Measurements from ENCODE around the gene MARCKSL1. TPM values are rescaled to one million over a fixed set of nuclear protein-coding genes. Genes with fewer than 3 reads are reported as not detected.
"Not testable (repeated sequence)": the region's sequence is repeated elsewhere in the genome, so short reads cannot be mapped to it uniquely, and the experiment has no call there.

The MARCKSL1 gene
- polyA plus RNA-seq, 1 donor: 173 TPM

DNA sequence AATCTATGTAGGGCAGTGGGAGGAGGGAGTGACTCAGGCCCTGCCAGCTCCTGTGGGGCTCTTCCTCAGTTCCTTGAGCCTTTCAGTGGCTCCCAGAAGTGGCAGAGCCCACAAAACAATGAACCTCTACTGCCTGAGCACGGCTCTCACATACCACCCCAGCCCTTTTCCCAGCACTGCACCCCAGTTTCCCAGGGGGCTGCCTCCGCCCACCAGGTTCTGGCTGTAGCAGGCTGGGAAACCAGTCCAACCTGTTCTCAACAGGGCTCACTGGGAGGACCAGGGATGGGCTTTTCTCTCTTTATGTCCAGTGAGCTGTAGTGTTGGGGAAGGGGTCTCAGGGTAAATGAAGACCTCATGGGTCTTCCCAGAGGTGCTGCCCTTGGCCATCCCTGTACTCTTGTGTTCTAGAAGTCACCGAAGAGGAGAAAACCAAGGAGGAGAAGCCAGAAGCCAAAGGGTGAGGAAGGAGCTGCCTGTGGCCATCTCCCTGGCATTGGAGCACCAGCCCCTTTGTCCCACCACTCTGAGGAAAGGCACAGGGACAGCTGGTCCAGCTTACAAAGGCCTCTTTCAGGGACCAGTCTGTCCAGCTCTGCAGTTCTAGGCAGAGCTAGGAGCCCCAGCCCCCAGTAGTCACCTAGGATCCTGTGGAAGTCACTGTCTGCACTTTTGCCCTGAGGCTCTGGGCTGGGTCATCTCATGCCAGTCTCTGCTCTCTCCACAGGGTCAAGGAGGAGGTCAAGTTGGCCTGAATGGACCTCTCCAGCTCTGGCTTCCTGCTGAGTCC, 3.5 kb downstream of the MARCKSL1 start:
- no peak for DNase-seq

DNA sequence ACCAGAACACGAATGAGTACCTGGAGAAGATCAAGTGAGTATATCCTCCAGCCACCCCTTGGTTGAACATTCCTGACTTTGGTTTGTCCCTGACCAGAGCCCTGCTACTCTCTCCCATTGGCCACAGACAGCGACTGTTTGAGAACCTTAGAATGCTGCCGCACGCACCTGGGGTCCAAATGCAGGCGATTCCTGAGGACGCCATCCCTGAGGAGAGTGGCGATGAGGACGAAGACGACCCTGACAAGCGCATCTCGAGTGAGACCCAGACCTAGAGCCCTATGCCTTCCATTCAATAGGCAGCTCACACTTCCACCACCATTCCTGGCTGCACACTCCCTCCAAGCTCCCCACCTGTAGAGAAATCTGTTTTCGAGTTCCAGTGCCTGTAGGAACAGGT, 4.5 kb downstream of the MARCKSL1 start:
- no peak for DNase-seq

DNA sequence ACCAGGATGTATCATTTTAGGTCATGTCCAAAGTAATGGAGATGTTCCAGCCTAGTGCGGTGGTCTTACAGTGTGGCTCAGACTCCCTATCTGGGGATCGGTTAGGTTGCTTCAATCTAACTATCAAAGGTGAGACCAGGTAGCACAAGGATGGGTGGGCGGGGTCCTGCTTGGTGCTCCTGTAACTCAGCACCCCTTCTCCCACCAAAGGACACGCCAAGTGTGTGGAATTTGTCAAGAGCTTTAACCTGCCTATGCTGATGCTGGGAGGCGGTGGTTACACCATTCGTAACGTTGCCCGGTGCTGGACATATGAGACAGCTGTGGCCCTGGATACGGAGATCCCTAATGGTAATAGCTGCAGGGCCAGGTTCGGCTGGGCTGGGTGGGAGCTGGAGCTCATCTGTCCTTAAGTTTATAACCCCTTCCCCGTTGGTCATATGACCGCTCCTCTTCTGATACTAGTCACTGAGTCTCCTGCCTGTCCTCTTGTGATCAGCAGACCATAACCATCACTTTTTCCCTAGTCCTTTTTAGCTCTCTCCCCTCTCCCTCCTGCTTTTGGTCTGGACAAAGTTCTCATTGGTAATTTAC, 5.4 kb downstream of the MARCKSL1 start:
- no peak for DNase-seq

DNA sequence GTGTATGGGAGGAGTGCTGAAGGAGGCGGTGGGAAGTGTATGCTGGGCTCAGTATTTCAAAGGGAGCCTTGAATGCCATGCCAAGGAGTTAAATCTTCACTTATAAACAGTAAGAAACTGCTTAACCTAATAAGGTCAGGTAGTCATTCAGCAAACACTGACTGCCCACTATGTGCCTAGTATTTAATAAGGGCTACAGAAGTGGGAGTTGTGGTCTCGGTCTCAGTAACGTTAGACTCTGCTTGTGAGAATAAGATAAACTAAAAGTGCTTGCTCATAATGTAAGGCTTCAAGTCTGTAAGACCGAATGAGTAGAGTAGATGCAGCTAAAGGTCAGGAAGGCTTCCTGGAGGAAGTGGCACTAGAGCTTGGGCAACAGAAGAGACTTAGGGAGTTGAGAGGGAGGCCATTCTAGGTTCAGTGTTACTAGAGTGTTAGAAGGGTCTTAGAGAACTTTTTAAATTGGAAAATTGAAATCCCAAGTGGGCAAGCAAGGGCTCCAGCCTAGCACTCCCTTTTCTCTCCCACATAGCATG, 6.0 kb downstream of the MARCKSL1 start:
- no peak for DNase-seq

DNA sequence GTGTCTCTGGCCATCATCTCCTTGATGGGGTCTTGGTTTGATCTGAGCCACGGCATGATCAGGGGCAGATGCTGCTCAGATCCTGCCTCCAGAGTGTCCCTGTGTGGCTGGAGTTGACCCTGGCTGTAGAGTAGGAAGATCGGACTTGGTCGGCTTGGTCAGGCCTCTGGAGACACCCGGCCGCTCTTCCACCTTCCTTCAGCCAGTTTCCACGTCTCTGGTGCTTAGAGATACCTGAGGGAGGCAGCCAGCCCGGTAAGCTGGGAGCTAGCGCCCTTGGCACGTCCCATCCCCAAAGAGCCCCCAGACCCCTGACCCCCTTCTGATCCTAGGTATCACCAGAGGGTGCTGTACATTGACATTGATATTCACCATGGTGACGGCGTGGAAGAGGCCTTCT, 8.8 kb downstream of the MARCKSL1 start:
- DNase-seq: no peak

DNA sequence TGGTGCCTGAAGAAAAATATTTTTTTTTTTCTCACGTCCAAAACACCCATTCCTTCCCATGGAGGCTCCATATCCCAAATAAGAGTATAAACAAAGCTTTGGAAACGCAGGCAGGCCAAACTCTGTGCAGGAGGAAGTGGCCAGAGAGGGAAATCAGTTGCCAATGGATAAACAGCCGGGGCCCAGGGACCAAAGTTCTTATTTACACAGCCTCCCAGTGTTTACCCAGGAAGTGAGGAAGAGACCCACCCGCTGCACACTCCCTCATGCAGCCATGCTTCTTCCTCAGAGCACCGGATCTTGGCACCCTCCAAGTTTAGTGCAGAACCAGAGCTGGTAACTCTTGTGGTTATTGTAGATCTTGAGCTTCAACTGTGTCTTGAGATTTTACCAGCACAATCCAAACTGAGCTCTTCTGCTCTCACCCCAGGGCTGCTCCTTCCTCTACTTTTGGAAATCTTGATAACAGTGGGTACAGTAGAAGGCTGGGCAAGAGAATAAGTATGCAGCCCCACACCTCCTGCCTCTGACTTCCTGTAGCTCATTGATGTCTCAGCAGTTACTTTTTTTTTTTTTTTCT, 14.2 kb downstream of the MARCKSL1 start:
- DNase-seq: no peak

DNA sequence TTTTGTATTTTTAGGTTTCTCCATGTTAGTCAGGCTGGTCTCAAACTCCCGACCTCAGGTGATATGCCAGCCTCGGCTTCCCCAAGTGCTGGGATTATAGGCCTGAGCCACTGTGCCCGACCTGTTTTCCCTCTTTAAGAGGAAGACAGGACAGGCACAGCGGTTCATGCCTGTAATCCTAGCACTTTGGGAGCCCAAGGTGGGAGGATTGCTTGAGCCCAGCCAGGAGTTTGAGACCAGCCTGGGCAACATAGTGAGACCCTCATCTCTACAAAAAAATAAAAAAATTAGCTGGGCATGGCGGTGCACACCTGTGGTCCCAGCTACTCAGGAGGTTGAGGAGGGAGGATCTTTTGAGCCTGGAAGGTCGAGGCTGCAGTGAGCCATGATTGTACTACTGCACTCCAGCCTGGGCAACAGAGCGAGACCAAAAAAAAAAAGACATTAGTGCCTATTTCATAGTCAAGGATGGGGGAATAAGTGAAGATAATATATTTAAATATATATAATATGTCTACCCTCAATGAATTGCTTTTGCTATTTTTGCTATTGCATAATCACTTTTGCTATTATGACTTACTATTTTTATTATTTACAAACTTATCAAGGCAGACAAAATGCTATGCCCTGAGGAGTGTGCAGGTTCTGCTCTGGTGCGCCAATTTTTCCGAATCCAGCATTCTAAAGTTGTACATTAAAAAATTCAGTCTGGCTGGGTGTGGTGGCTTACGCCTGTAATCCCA, 17.7 kb downstream of the MARCKSL1 start:
- DNase-seq: no peak

DNA sequence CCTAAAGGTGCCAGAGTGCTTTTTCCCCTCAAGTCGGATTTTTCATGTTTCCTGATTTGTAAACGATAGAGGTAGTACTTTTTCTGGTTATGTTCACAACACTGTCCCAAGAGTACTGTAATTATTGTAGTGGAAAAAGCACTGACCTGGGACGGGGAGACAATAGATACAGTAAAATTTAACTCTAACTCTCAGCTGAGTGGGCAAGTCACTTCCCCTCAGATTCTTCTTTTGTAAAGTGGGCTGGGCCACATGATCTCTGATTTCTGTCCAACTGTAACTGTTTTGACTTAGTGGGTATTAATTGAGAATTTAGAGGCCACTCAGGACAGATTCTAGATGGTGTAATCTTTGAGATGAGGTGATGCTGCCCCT, 19.1 kb downstream of the MARCKSL1 start:
- no peak for DNase-seq

DNA sequence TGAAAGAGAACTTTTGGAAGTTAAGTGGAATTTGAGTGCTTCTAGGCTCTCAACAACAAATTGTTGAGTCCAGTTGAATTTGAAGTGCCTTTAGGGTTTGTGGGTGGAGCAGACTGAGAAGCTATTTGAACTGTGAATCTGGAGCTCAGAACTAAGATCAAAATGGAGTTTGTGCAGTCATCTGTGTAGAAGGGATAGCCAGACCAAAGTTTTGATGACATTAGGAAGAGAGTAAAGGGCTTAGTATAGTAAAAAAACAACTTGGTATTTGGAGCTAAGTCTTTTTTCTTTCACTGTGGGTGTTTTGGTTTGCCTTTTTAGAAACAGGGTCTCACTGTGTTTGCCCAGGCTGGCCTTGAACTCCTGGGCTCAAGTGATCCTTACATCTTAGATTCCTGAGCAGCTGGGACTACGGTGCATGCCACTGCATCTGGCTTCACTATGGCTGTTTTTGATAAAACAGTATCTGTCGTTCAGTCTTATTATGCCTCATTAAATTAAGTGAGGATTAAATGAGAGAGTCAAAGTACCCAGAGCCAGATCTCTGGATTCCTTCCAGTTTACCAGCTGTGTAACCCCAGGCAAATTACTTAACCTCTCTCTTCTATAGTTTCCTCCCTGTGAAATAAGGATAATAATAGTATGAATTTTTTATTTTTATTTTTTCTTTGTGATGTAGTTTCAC, 24.2 kb downstream of the MARCKSL1 start:
- DNase-seq: no peak

DNA sequence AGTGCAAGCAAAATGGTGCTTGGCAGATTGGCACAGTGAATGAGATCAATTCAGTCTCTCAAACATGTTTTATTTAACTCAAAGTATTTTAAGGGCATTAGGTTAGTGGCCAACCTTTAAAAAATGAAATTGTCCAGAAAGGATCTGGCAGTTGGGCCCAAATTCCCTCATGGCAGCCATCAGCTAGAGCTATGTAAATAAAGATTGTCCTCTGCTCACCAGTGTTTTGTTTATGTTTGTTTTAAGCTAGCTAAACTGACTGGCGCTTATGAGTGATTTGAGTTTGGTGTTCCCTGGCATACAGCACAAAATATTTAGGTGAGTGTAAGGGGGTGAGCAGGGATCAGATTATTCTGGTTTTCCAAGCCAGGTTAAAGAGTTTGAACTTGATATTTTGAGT, 26.1 kb downstream of the MARCKSL1 start:
- no peak for DNase-seq

DNA sequence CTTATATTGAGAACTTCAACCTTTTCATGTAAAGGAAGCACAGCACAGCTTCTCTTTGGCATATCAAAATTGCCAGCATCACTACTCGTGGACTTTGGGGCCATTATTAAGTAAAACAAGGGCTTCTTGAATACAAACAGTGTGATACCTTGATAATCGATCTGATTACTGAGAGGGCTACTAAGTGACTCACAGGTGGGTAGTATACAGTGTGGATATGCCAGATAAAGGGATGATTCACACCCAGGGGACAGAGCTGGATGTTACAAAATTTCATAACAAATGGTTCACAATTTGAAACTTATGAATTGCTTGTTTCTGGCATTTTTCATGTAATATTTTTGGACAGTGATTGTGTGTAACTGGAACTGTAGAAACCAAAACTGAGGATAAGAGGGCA, 28.7 kb downstream of the MARCKSL1 start:
- DNase-seq: no peak

DNA sequence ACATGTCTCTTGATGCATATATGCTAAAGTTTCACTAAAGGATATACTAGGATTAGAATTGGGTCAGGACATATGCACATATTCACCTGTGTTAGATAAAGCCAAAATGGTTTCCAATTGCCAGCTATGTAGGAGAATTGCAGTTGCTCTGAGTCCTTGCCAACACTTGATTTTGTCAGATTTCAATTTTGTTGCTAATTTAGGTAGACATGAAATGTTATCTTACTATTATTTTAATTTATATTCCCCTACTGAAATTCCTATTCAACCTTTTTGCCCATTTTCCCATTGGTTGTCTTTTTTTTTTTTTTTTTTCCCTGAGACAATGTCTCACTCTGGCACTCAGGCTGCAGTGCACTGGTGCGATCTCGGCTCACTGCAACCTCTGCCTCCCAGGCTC, 30.7 kb downstream of the MARCKSL1 start:
- no peak for DNase-seq

DNA sequence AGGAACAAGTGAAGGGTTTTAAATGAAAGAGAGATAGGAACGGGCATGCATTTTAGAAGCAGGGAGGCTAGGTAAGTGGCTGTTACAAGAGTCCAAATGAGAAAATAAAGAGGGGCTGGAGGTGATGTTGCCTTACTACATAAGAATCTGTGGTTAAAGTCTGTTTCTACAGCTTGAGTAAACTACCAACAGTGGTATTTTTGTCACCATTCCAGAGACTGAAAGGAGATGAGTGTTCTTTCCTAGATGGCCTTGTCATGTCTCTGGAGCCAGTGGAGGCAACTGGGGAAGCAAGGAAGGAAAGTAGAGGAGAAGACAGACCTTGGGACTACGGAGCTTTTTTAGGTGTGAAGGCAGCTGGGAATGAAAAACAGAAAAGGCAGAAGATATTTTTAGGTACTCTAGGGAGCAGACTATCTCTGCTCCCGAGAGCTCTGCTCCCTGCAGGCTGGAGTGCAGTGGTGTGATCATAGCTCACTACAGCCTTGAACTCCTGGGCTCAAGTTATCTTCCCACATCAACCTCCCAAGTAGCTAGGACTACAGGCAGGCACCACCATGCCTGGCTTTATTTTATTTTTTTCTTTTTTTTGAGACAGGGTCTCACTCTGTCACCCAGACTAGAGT, 31.9 kb downstream of the MARCKSL1 start:
- no peak for DNase-seq

DNA sequence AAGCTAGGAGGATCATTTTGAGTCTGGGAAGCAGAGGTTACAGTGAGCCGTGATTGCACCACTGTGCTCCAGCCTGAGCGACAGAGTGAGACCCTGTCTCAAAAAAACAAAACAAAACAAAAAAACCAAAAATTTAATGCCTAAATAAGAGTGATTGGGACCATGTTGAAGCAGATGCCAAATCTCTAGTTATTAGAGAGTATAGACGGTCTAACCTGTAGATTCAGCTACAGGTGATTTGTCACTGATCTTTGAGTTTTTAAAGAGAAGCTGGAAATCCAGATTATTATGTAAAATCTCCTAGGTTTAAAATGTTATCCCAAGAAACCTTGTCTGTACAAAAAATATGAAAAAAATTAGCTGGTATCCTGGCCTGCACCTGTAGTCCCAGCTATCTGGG, 32.7 kb downstream of the MARCKSL1 start:
- DNase-seq: no peak

DNA sequence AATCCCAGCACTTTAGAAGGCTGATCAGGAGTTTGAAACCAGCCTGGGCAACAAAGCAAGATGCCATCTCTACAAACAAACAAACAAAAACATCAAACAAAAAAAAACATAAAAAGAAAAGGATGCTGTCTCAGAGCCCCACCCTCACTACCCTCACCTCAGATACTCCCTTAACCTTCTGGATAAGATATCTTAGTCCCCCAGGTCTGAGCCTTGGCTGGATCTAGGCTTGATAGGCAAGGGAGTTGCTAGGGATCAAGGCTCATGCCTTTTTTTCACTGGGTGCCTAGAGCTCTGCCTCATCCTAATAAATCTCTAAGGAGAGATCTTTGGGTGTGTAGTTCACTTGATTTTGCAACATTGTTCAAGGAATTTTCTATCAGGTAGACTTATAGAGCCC, 36.7 kb downstream of the MARCKSL1 start:
- no peak for DNase-seq

DNA sequence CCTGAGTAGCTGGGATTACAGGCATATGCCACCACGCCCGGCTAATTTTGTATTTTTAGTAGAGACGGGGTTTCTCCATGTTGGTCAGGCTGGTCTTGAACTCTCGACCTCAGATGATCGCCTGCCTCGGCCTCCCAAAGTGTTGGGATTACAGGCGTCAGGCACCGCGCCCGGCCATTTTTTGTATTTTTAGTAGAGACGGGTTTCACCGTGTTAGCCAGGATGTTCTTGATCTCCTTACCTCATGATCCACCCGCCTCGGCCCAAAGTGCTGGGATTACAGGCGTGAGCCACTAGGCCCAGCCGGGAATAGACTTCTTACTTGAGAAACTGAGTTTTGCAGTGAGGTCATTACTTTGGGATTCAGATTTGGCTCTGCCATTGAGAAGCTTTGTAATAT, 37.8 kb downstream of the MARCKSL1 start:
- not testable (repeated sequence) for DNase-seq

DNA sequence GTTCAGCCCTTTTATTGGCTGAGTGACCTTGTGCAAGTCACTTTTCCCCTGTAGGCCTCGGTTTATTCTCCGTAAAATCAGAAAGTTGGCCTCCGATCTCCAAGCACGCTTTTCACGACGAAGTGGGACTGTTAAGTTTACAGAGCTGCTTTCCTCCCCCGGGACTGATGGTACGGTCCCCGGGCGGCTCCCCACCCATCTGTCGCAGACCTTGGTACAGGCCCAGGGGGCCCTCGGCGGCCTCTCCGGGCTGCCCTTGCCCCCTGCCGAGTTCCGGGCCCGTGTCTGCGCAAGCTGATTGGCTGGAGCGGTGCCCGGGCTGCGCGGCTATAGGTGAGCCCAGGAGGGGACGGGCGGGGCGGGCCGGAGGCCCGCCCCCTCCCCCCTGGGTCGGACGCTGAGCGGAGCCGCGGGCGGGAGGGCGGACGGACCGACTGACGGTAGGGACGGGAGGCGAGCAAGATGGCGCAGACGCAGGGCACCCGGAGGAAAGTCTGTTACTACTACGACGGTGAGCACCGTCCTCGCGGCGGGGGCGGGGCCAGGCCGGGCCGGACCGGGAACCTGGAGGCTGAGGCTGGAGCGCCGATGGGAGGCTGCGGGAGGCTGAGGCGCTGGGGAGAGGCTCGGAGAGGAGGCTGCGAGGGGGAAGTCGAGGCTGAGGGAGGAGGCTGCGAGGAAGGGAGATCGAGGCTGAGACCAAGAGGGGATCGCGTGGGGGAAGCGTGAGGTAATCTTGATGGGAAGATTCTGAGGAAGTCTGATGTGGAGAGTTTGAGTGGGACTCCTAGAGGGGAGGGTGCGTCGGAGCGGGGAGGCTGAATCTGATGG, 44.1 kb downstream of the MARCKSL1 start, which contains the start of gene HDAC1:
TSS of gene HDAC1 (plus strand) at position 376 of the 831 bp plus-strand sequence. CDS start at position 463, 87 bp downstream.
- DNase-seq: peak; percentile 74

DNA sequence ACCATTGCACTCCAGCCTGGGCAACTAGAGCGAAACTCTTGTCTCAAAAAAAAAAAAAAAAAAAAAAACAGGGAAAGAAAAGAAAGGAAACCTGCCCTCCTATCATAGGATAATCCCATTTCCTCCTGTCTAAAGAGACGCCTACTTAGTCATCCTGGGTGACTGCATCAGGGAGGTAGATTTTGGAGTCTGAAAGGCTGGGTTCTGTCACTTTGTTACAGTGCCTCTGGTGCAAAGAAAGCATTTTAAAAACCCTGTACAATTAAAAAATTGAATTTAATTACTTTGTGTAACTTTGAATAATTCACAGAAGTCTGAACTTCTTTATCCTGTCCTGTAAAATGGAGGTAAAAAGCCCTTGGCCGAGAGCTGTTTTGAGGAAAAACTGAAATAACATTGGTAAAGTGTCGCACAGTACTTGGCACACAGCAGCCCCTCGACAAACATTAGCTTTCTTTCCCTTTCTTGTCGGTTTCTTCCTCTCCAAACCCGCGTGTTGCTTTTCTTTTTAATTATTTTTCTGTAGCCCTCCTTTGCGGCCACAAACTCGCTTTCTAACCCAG, 44.8 kb downstream of the MARCKSL1 start:
- no peak for DNase-seq

DNA sequence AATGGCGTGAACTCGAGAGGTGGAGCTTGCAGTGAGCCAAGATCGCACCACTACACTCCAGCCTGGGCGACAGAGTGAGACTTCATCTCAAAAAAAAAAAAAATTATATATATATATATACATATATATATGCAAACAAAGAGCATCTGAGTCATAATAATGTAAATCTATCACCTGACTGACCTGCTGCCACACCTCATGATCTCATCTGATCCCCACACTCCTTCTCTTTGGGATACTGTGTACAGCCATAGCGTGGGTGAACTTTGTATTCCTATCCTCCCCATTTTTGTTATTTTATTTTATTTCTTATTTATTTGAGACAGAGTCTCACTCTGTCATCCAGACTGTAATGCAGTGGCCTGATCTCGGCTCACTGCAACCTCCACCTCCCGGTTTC, 46.8 kb downstream of the MARCKSL1 start:
- no peak for DNase-seq

DNA sequence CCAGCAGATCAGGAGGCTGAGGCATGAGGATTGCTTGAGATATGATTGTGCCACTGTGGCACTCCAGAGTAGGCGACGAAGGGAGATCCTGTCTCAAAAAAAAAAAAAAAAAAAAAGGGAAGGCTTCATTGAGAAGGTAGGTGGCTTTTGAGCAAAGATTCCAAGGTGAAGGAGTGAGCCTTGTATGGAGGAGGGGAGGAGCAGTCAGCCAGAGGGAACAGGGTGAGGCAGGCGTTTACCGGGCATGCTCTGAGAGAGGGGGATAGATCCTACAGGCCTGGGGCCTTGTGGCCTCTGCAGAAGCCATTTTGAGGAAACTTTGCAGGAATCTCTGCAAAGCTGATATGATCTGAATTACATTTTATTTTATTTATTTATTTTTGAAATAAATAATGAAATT, 49.3 kb downstream of the MARCKSL1 start:
- DNase-seq: no peak

DNA sequence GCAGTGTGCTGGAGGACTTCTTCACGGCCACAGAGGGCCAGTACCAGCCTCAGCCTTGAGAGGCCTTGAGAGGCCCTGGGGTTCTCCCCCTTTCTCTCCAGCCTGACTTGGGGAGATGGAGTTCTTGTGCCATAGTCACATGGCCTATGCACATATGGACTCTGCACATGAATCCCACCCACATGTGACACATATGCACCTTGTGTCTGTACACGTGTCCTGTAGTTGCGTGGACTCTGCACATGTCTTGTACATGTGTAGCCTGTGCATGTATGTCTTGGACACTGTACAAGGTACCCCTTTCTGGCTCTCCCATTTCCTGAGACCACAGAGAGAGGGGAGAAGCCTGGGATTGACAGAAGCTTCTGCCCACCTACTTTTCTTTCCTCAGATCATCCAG, 50.4 kb downstream of the MARCKSL1 start:
- no peak for DNase-seq

All from hindlimb muscle (tissue), 1 donor.